RWPE2 (cell line): ENCODE measurements around the gene REX1BD.
"Not testable (repeated sequence)": the region's sequence is repeated elsewhere in the genome, so short reads cannot be mapped to it uniquely, and the experiment has no call there.

Experiments
- ATAC-seq: fragments of 200-7000 bp; cut with Tn5 transposase; 3 replicates; pipeline ENCODE4 v1.9.1; 2021; ENCODE audit warnings: low read depth
- DNase-seq: peaks from one replicate; pipeline ENCODE4 v3.0.0-alpha.2; 2020; ENCODE audit warnings: low spot score
- H3K27ac ChIP-seq: fragments of 450-650 bp; 2 replicates; pipeline ENCODE4 v1.5.1; 2017; ENCODE audit warnings: mild to moderate bottlenecking; ENCODE audit not compliant: poor library complexity, severe bottlenecking
- H3K27me3 ChIP-seq: fragments of 250-450 bp; sonication (Bioruptor Pico); 2 replicates; pipeline ENCODE4 v1.5.1; 2021; ENCODE audit warnings: mild to moderate bottlenecking, moderate library complexity; ENCODE audit not compliant: insufficient read depth, poor library complexity, severe bottlenecking
- H3K36me3 ChIP-seq: fragments of 250-450 bp; sonication (Bioruptor Pico); 2 replicates; pipeline ENCODE4 v1.5.1; 2020; ENCODE audit warnings: low read depth, mild to moderate bottlenecking, moderate library complexity
- H3K4me1 ChIP-seq: fragments of 250-450 bp; sonication (Bioruptor Pico); 2 replicates; pipeline ENCODE4 v1.5.1; 2021; ENCODE audit warnings: mild to moderate bottlenecking, moderate library complexity; ENCODE audit not compliant: insufficient read depth, poor library complexity, severe bottlenecking
- H3K4me3 ChIP-seq: fragments of 250-450 bp; sonication (Bioruptor Pico); 2 replicates; pipeline ENCODE4 v1.5.1; 2021; ENCODE audit warnings: mild to moderate bottlenecking, moderate library complexity; ENCODE audit not compliant: severe bottlenecking
- H3K9me3 ChIP-seq: fragments of 250-450 bp; sonication (Bioruptor Pico); 2 replicates; pipeline ENCODE4 v1.5.1; 2021; ENCODE audit warnings: mild to moderate bottlenecking, moderate library complexity; ENCODE audit not compliant: severe bottlenecking
- CTCF ChIP-seq: fragments of 450-650 bp; IDR thresholded peaks from one replicate; pipeline ENCODE4 v1.5.1; 2017; ENCODE audit warnings: mild to moderate bottlenecking, moderate library complexity; ENCODE audit not compliant: poor library complexity, severe bottlenecking

The REX1BD gene

GRCh38 chr19:18589380-18590272 lies 1.0 kb downstream of the REX1BD start:
- H3K4me1 ChIP-seq, result peaks cover 5% of the 10 kb centered on the region
- H3K9me3 ChIP-seq, result no peaks in the 10 kb centered on the region
- no peak for TF ChIP-seq CTCF
- H3K27ac ChIP-seq, result peak overlapping the region; percentile 79
- ATAC-seq (peak; percentile 53), DNase-seq (peak; percentile 75)
- H3K4me3 ChIP-seq, result peak overlapping the region; percentile 63
- H3K27me3 ChIP-seq, result no peaks in the 10 kb centered on the region
- peaks cover 8% of the 10 kb centered on the region; the same call in 1 of the 2 replicates for H3K36me3 ChIP-seq

GRCh38 chr19:18590273-18591272 lies 2.0 kb downstream of the REX1BD start:
- DNase-seq (peak; percentile 83), ATAC-seq (peak; percentile 39)
- TF ChIP-seq CTCF, result peak; percentile 49
- no peaks in the 10 kb centered on the region for H3K27me3 ChIP-seq
- H3K4me1 ChIP-seq, result peaks cover 5% of the 10 kb centered on the region
- H3K27ac ChIP-seq, result peak overlapping the region; percentile 79
- H3K4me3 ChIP-seq, result peak overlapping the region; percentile 63
- no peaks in the 10 kb centered on the region for H3K9me3 ChIP-seq
- H3K36me3 ChIP-seq, result peaks cover 8% of the 10 kb centered on the region; the same call in 1 of the 2 replicates

GRCh38 chr19:18591735-18592385 lies 3.3 kb downstream of the REX1BD start:
- no peaks in the 10 kb centered on the region for H3K27me3 ChIP-seq
- peaks cover 8% of the 10 kb centered on the region; the same call in 1 of the 2 replicates for H3K36me3 ChIP-seq
- no peak overlapping the region for H3K27ac ChIP-seq
- DNase-seq (no peak), ATAC-seq (no peak)
- no peak overlapping the region for H3K4me3 ChIP-seq
- no peak for TF ChIP-seq CTCF
- H3K9me3 ChIP-seq, result no peaks in the 10 kb centered on the region
- peaks cover 5% of the 10 kb centered on the region for H3K4me1 ChIP-seq

GRCh38 chr19:18592732-18593131 lies 4.1 kb downstream of the REX1BD start:
- ATAC-seq, H3K27me3 ChIP-seq, H3K27ac ChIP-seq, H3K4me1 ChIP-seq, DNase-seq, H3K9me3 ChIP-seq, H3K36me3 ChIP-seq, H3K4me3 ChIP-seq: not testable (repeated sequence)
